ENCODE measurements around the gene PLEKHA7.

Gene PLEKHA7

DNA sequence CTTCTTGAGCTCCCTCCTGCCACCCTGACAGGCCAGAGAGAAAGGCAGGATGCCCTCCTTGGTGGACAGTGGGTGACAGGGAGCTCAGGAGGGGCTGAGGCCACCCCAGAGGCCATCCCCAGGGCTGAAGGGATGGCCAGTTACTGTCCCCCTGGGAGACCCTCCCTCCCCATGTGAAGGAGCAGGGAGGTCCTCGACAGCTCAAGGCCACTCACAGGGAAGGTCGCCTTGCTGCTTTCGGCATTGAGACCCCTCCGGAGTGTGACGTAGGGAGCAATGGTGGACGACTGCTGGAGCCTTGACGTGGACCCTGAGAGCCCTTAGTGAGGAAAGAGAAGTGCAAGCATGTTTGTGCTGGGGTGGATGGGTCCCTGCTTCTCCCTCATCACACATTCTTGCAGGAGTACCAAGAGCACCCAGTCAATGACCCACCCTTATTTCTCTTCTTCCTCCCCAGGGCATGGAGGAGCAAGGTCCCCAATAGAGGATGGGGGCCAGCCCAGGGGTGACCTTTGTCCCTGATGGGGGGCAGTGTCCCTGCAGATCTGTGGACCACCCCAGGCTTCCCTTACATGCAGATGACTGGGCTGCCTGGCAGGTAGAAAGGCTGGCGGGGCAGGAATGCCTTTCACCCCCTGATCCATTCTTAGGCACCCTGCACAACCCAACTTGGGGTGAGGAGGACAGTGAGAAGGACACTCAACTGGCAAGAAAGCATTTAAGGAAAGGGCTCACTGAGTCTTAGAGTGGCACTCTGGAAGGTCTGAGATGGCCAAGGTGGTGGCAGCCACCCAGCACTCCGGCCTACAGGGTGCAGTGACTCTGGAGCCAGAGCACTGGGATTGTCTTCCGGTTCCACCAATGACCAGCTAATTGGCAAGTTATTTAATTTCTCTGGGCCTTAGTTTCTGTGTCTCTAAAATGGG, 224.4 kb downstream of the PLEKHA7 start:
- DNase-seq (ENCODE audit: low read depth) = no peak

DNA sequence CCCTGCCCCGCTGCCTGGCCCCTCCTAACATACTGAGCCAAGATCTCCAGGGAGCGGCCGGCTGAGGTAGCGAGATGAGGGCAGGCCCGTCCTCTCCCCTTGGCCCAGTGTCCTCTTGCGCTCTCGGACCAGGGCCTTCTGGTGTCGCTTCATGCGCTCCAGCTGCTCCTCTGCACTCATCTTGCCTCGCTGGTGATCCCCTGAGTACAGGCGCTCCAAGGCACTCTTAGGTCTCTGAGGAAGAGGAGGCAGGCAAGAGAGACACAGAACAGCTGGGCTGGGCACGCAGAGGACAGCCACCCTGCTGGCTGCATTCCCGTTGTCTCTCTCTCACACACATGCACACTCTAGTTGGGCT, 225.2 kb downstream of the PLEKHA7 start:
- no peak for DNase-seq (ENCODE audit: low read depth)

DNA sequence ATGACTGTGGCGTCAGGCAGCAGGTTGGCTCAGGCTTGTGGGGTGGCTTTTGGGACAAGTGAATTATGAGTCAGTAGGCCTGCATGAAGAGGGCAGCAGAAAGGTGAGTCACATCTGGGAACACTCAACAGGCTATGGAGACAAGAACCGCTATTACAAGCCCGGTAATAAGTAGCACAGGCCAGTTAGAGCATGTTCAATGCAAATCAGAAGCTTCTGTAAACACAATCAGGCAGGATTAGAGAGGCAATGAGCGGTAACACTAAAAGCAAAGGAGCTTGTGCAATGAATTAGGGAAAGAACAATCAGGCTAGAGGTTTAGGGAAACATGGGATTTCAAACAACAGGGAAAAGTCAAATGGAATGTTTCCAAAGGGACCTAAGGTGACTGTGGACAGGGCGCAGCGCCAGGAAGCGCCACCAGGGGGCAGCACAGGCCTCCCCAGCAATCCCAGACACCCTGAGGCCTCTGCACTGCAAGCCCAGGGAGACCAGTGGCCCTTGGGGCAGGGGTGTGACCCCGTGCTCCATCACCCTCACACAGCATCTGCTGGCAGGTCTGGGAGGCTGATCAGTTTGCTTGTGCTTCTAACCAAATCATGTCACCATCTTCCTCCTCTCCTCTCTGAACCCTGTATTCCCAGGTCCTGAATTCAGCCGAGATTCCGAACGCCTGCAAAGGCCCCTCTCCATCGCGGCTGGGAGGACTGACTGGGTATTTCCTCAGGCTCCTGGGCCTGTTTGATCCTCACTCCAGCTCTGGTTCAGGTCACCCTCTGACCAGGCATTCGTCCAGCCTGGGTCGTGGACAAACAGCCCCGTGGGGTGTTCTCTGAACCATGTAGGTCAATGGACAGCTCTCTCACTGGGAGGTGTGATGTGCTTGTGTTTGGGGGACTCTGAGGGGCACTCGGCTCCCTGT, 225.8 kb downstream of the PLEKHA7 start:
- no peak for DNase-seq (ENCODE audit: low read depth)

DNA sequence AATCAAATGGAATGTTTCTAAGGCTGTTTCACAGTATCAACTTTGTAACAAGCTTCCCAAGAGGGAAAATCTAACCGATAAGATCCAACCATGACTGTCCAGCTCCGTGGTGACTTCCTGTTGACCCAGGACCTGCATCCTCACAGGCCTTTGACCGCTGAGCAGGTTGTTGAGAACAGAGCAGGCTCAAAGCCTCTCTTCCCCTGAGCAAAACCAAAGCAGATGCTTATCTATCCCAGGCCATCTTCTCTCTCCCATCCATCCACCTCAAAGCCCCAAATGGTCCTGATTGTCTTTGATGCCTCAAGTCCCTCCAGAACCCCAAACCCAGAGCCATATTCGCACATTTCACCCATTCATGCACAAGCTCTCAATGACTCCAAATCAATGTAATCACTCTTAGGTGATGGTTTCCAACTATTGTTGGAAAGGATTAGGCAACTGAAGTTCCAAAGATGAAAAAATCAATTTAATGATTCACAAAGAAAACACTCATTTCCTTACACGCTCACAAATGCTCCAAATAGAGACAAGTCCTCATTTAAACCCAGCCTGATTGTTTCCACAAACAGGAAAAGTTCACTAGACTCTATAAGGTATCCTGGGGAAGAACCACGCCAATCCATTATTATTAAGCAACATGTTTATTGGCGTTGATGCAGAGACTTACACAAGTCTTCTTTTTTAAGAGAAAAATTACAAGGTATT, 227.0 kb downstream of the PLEKHA7 start:
- no peak for DNase-seq (ENCODE audit: low read depth)

DNA sequence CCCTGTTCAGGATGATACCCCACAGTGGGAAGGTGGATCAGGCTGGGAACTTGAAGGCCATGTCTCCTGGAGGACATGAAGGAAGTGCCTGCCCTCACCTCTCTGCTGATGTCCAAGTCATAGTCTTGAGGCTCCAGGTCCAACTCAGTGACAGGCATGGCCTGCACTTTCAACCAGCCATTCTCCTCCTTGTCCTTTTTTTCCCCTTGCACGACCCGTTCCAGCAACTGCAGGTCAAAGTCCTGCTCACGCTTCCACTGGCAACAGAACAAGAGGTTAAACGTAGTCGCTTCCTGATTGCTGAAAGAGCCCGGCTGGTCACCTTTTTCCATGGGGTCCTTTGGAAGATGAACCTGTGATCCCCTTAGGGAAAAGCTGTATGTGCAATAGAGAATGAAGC, 228.1 kb downstream of the PLEKHA7 start:
- no peak for DNase-seq (ENCODE audit: low read depth)

DNA sequence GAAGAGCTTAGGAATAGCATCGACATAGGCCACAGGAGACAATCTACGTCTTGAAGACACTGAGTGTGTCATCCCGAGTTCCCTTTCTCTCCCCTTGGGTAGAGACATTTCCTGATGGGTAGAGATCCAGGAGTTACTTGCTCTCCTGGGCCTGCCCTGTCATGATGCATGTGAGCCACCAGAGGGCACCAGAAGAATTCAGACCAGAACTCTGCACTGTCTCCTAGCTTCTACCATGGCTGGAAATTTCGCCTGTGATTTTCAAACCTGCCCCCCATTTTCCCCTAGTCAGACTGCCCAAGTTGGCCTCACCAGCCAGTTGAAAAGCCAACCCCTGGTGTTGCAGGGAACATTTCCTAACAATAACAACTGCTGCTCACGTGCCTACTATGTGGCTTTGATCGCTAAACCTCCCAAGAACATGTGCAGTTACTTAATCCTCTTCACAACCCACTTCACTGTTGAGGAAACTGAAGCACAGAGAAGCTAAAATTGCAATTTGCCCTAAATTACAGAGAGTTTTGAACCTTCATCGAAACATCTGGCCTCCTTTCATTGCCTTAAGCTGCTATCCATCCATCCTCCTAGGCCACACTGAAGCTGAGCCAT, 228.6 kb downstream of the PLEKHA7 start:
- DNase-seq (ENCODE audit: low read depth) = no peak

DNA sequence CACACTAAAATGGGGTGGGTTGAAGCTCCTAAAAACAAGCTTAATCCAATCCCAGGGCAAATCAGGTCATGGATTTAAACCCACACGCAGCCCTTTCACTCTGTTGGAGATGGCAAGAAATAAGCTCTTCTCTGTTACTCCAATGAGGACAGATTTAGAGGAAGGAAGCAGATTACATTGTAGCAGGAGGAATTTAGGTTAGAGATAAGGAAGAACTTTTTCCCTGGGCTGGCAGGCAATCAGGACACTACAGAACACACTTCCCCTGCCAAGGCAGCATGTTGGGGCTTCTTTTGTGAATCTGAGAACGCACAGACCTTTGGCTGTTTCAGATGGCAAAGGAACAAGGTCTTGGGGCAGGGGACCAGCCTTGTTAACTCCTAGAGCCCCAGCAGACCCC, 229.5 kb downstream of the PLEKHA7 start:
- no peak for DNase-seq (ENCODE audit: low read depth)

DNA sequence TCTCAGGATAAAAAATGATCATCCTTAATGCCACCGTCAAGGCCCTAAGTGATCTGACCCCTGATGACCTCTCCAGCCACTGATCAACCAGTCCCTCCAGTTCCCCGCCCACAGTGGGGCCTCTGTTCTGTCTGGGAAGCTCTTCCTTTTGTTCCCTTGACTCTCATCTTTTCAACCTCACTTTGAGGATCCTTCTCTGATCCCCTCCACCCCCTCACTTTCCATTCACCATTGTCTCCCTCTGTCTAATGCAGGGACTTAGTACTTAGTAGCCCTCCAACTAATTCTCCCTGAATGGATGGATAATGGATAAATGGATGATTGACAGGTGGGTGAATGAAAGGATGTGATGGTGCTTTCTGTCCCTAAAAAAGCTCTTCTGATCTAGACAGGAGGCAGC, 230.1 kb downstream of the PLEKHA7 start:
- DNase-seq (ENCODE audit: low read depth) = no peak

DNA sequence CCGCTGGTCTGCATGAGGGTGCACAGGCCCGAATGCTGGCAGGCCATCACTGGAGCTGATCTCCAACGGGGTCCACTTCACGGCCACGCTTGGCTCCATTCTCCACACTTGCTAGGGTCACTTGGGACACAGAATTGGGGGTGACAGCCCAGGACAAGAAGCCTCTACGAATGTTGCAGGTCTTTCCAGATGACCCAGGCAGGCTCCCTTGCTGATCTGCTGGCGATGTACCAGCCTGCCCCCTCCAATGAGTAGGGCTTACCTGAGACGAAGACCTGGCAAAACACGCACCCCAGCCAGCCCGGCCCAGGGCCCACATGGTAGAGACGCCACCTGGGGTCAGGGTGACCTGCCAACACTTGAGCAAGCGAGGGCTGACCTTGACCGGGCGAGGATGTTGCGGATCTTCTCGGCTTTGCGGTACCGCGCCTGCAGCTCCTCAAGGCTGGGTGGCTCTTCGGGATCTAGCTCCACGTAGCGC, 230.9 kb downstream of the PLEKHA7 start:
- no peak for DNase-seq (ENCODE audit: low read depth)

DNA sequence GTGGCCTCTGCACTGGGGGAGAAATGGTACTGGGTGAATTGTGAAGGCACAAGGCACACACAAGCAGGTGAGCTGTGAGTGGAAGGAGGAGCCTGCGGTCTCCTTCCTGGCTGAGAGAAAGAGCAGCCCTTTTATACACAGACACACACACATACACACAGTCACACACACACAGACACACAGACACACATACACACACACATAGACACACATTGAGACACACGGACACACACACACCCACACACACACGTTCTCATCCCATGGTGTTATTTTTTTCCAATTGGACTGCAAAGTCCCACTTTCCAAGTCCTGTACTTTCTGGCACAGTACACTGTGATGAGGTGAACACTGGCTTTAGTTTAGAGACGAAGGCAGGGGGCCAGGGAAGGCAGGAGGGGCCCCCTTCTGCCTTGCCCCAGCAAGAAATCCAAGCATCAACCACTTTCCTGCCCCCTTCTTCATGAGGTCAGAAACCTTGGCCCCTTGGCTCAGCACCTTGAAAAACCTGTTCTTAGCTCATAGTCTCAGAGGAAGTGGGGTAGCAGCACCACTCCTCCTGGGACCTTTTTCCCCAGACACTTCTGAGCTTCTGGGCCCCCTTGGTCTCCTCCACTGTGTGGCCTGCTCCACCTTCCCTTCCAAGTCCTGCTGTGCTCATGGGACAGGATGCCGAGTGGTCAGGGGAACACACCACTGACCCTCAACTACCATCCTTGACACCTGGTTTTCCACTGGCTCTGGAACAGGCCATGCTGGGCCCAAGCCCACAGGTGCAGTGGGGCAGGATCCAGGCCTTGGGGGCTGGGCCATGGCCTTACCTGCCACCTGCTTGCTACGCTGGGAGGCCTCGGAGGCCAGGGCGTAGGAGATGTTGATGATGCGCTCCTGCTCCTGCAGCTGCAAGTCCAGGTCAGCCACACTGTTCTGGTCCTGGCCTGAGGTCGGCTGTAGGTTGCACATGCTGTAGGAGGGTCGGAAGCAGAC, 232.0 kb downstream of the PLEKHA7 start:
- no peak for DNase-seq (ENCODE audit: low read depth)

DNA sequence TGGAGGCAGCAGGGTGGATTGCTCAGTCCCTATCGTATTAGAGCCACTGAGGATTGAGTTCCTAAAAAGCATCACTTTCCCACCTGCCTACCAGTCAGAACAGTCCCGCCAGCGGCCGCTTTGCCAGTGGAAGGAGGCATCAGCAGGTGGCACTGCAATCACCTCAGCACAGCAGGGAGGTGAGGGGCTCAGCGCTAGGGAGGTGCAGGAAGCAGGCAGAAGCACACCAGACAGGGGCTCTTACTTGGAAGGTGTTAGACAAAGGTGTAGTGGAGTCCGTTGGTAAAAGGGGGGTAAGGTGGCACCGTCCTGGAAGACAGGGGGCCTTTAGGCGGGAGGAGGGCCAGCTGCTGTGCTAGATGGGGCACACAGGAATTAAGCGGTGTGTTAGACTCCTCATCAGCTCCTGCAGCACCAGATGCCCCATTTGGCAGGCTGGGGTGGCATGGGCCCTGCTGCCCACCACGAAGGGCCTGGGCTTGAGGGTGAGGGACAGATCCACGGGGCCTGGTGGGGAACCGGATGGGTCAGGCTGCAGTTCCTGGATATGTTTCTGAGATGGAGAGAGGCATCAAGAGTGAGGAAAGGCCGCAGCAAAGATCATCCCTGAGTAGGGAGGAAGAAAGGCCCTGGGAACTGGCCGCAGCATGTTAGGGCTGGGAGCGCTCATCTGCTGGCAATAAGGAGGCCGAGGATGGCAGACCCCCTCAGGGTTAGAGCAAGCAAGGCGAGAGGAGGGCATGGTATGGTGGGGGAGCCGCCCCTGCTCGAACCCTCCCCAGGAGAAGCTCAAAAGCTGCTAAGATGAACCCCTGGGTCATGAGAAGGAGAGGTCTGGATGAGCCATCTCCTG, 233.3 kb downstream of the PLEKHA7 start:
- no peak for DNase-seq (ENCODE audit: low read depth)

DNA sequence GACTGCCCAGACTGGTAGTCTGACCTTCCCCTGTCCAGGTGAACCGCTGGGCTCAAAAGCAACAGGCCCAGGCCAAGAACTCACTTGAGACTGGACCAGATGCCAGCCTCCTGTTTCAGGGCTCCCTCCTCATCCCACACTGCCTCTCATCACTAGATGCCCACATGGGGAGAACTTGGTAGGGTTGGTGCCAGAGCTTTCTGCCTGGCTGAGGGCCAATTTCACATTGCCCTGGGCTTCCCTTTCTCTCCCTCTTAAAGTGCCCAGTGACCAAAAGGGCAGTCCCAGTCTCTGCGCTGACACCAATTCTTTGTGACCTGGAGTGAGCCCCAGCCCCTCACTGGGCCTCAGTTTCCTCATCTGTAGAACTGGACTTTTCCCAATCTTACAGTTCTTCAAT, 234.1 kb downstream of the PLEKHA7 start:
- DNase-seq (ENCODE audit: low read depth) = no peak

DNA sequence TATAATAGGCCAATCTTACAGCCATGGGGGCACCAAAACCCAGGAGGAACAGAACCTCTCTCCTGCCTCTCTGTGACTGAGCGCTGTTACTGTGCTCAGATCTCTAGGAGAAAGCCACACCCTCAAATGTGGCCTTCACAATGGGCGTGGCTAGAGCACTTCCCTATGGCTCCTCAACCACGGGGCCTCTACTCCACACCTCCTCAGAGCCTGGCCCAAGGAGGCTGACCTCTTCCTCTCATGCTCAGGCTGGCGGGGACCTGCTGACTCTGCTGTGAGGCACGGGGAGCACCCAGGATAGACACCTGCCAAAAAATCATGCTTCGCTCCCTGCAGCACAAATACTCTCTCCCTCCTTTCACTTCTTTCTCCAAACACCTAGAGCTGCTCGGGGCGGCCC, 234.8 kb downstream of the PLEKHA7 start:
- no peak for DNase-seq (ENCODE audit: low read depth)

DNA sequence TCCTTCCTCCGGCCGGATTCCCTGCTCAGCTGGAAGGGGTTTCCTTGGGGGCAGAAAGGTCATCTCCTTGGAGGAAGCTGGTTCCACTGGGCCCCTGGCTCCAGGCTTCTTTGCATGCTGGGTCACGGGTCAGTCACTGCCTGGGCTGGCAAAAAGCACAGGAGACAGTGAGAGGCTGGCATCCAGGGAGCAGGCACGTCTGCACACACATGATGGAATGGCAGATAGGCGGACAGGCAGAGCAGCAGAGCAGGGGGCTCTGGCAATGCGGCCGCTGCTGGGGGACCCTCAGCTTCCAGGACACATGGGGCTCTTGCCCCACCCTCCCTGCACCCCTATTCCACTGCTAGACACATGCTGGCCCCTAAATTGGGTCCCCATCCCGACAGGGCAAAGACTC, 235.3 kb downstream of the PLEKHA7 start:
- DNase-seq (ENCODE audit: low read depth) = no peak

DNA sequence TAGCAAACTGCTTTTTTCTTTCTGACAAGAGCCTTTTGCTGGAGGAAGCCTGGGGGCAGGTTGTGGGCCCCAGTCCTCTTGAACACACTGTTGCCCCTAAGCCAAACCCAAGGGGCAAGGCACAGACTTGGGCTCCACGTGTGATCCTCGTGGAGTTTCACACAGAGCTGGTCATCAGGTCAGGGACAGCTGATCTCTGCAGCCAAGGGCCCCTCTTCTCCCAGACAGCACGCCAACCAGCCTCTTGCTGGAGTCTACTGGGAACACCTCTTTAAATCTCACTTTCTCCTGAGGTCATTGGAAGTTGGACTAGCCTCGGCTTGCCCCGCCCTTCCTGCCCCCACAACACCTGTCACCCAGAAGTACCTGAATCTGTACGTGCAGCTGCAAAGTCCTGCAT, 235.9 kb downstream of the PLEKHA7 start:
- no peak for DNase-seq (ENCODE audit: low read depth)

DNA sequence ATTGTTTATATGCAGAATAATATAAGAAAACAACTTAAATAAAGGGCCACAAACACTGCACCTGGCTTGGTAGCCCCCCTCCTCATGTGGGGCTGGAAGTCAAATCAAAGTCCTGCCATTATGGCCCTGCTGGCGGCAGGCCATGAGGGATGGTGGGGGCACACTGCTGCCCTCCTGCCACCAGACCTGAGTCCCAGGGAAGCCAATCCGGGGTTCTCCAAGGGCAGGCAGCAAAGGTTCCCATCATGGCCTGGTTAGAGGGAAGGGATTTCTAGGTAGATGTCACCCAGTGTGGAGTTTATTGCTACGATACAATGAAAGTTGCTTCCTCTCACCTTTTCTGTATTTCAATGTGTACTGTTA, 236.6 kb downstream of the PLEKHA7 start:
- DNase-seq (ENCODE audit: low read depth) = no peak

DNA sequence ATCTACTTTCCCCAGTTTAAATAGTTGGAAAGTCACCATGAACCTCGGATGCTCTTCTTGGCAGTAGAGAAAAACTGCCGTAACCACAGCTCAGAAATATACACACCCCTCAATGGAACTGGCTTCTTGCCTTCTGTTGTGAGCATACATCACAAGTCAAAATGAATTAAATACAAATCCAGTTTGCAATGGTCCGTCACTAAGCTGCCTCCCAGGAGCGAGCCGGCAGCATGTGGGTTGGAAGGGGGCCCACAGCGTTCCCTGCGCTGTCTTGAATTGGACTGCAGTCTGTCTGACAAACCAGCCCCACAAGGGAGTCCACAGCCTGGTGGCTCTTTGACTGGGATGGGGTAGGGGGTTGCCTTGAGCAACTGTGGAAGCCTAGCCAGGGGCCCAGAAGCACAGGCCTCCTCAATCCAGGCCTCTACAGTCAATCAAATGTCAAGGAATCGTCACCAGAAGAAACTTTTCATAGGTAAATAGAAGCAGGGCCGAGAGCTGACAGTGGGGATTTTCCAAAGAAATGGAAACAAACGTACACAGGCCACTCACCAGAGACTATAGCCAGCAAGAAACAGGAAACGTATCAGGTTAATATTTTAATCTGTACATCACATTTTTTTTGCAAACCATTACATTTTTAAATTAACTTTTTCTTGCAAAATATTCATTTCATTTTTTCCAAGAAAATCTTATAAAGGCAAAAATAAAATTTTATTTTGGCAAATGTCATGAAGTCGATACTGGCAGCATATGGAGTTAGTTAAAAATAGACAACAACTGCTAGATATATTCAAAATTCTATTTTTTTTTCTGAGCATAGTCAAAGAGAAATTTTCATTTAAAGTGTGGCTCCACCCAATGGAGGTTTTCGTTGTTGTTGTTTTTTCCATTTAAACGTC, 237.3 kb downstream of the PLEKHA7 start:
- no peak for DNase-seq (ENCODE audit: low read depth)

DNA sequence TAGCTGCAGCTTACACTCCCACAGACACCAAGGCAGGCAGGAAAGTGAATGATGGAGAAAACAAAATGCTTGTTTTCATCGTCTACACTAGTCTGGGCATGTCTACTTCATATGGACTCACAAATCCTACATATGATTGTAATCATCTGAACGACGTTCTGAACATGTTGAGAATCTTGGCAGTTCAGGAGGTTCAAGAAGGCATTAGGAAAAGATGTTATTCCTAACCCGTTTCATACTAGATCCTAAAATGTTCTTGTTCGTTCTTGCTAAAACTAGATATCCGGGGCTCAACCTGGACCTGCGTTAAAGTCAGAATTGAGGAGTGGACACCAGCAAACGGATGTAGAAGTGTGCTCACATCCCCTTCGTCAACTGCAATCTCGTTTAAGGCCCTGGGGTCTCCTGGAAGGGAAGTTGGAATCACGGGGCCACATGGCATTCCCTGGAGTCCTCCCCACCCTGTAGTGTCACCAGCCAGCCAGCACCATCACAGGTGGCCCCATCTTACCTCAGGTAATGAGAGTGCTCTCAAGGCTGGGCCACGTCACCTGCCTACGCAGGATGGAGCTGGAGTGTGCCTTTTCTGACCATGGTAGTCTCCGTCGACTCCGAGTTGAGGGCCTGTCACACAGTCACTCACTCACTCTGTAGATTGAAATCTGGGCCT, 238.5 kb downstream of the PLEKHA7 start:
- no peak for DNase-seq (ENCODE audit: low read depth)
